ENCODE results near the gene TRIM39.
"Not testable (repeated sequence)": the region's sequence is repeated elsewhere in the genome, so short reads cannot be mapped to it uniquely, and the experiment has no call there.

TRIM39 gene

GRCh38 chr6:30363459-30363858 is 36.7 kb downstream of the TRIM39 start:
- DNase-seq (ENCODE audit: low read depth) = no peak

DNA sequence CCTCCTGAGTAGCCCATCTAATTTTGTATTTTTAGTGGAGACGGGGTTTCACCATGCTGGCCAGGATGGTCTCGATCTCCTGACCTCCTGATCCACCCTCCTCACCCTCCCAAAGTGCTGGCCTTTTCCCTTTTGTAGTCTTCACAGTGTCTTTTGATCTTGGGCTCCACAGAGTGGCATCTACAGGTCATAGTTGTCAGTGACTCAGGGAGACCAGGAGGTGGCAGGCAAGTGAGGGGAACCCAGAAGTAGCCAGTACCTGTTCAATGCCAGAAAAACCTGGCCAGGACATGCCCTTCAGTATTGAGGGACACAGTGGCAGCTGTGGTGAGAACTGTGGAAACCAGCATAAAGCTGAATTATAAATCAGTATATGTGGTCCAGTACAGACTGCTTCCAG is 37.9 kb downstream of the TRIM39 start:
- no peak for DNase-seq (ENCODE audit: low read depth)

GRCh38 chr6:30369280-30369679 is 42.6 kb downstream of the TRIM39 start:
- not testable (repeated sequence) for DNase-seq (ENCODE audit: low read depth)

DNA sequence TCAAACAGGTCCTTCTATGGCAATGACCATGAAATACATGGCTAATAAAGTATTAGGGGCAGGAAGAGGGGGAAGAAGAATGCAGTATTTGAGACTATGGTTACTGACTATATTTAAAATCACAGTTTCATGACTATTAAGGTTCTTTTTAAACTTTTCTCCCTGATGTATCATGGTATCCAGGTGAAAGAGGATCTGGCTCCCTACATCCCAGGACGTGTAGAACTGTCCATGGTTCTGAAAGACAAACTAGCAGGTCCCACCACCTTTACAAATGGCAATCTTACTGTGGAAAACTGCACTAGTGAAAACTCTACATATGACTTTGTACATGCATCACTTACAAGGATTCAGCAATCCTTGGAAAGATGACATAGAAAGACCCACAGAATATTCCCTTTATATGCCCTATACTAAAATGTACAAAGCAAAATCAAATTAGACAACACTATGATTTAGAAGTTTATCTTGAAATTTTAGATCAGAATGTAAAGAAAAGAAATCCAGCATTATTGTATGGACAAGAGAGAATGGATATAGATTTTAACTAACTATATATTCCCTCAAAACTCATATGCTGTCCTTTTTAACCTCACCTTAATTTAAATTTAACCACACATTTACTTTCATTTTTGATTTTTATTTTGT is 51.7 kb downstream of the TRIM39 start:
- no peak for DNase-seq (ENCODE audit: low read depth)

- DNase-seq (ENCODE audit: low read depth) = no peak
These were observed 53.7 kb downstream of the TRIM39 start for GRCh38 chr6:30380464-30380863.

DNA sequence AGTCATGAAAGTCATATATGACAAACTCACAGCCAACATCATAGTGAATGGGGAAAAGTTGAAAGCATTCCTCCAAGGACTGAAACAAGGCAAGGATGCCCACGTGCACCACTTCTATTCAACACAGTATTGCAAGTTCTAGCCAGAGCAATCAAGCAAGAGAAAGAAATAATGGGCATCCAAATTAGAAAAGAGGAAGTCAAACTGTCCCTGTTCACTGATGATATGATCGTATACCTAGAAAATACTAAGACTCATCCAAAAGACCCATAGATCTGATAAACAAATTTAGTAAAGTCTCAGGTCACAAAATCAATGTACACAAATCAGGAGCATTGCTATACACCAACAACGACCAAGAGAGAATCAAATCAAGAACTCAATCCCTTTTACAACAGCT is 59.4 kb downstream of the TRIM39 start:
- DNase-seq (ENCODE audit: low read depth) = no peak

GRCh38 chr6:30391240-30391639 is 64.5 kb downstream of the TRIM39 start:
- no peak for DNase-seq (ENCODE audit: low read depth)

All from activated T-helper 1 cell treated with Interleukin-2 at 50 U/mL for 16 hours (primary cell).